GM18951 (cell line): ENCODE measurements around the gene NSDHL.
"Not testable (repeated sequence)": the region's sequence is repeated elsewhere in the genome, so short reads cannot be mapped to it uniquely, and the experiment has no call there.

Experiments used
- POLR2A ChIP-seq: IDR thresholded peaks from 4 replicates; pipeline ENCODE4 v1.6.1; 2011; ENCODE audit warnings: mild to moderate bottlenecking; ENCODE audit not compliant: insufficient read length, insufficient read depth; ENCODE audit errors: extremely low read depth
- in situ Hi-C: fragments of 300-500 bp; cut with MboI; formaldehyde crosslinking; loops from one replicate; pipeline ENCODE4 v1.12.0; 2022; ENCODE audit warnings: low sequenced_read_pairs, mixed read lengths, inconsistent platforms; ENCODE audit not compliant: unreplicated experiment

The NSDHL gene

GRCh38 chrX:152901816-152902501 lies 71.1 kb downstream of the NSDHL start:
- in situ Hi-C loops: no loop called here
- TF ChIP-seq POLR2A: no peak

- TF ChIP-seq POLR2A: no peak
- in situ Hi-C loops: no loop called here
Measured at GRCh38 chrX:152902502-152902820, 71.6 kb downstream of the NSDHL start.

- no peak for TF ChIP-seq POLR2A
- in situ Hi-C loops: no loop called here
Measured at GRCh38 chrX:152903589-152903988, 72.7 kb downstream of the NSDHL start.

GRCh38 chrX:152904151-152905080 lies 73.6 kb downstream of the NSDHL start:
- in situ Hi-C loops: no loop called here
- no peak for TF ChIP-seq POLR2A

- no peak for TF ChIP-seq POLR2A
- in situ Hi-C loops: no loop called here
Measured at GRCh38 chrX:152905081-152905420, 74.2 kb downstream of the NSDHL start.

GRCh38 chrX:152907084-152907651 lies 76.3 kb downstream of the NSDHL start:
- in situ Hi-C loops: no loop called here
- TF ChIP-seq POLR2A: no peak

- in situ Hi-C loops: no loop called here
- TF ChIP-seq POLR2A: no peak
Measured at GRCh38 chrX:152908486-152908885, 77.6 kb downstream of the NSDHL start.

GRCh38 chrX:152910018-152910417 lies 79.2 kb downstream of the NSDHL start:
- in situ Hi-C loops: not testable (repeated sequence)

- TF ChIP-seq POLR2A: no peak
- in situ Hi-C loops: no loop called here
Measured at GRCh38 chrX:152912106-152912505, 81.2 kb downstream of the NSDHL start.

GRCh38 chrX:152912641-152913040 lies 81.8 kb downstream of the NSDHL start:
- no peak for TF ChIP-seq POLR2A
- in situ Hi-C loops: no loop called here

GRCh38 chrX:152913346-152913745 lies 82.5 kb downstream of the NSDHL start:
- TF ChIP-seq POLR2A: no peak
- in situ Hi-C loops: no loop called here

- no peak for TF ChIP-seq POLR2A
- in situ Hi-C loops: no loop called here
Measured at GRCh38 chrX:152913910-152914309, 83.0 kb downstream of the NSDHL start.

- no peak for TF ChIP-seq POLR2A
- in situ Hi-C loops: no loop called here
Measured at GRCh38 chrX:152915541-152916241, 84.8 kb downstream of the NSDHL start.
